ENCODE data around the gene TNFRSF12A. TPM values are rescaled to one million over a fixed set of nuclear protein-coding genes. Genes with fewer than 3 reads are reported as not detected.

Gene TNFRSF12A, protein sequence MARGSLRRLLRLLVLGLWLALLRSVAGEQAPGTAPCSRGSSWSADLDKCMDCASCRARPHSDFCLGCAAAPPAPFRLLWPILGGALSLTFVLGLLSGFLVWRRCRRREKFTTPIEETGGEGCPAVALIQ
- 2.9 TPM for polyA plus RNA-seq (2013)

DNA sequence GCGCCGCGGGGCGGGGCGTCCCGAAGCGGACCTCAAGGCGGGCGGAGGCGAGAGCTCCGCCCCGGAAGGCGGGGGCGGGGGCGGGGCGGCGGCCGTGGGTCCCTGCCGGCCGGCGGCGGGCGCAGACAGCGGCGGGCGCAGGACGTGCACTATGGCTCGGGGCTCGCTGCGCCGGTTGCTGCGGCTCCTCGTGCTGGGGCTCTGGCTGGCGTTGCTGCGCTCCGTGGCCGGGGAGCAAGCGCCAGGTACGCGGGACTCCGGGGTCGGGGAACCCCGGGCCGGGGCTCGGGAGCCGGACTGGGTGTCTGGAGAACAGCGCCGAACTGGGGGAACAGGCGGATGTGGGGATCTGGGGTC, at the start of gene TNFRSF12A:
TNFRSF12A (plus strand) TSS at position 122 of the 357 bp plus-strand sequence; CDS start at position 152, 30 bp downstream.
- H3K27ac ChIP-seq (ENCODE audit: insufficient read depth in 1 of 2, low read depth in 1 of 2, low read length in 2 of 2, poor library complexity in 1 of 2, severe bottlenecking in 2 of 2), result no peak within 1 kb of the TSS
- H3K36me3 ChIP-seq (ENCODE audit: control insufficient read depth in 4 of 4, insufficient read depth in 4 of 4, low read length in 3 of 4), result no peaks in the 10 kb centered on the region
- peak; percentile 63 to 81 (median 72) for DNase-seq
- no peaks in the 10 kb centered on the region for H3K27me3 ChIP-seq (replicated peaks in 2 of 5; ENCODE audit: control insufficient read depth in 4 of 5, insufficient read depth in 5 of 5, low read length in 4 of 5)
- H3K4me1 ChIP-seq (ENCODE audit: control extremely low read depth in 1 of 4, control insufficient read depth in 4 of 4, insufficient read depth in 4 of 4, low read length in 3 of 4), result peaks cover 0 to 60% (median 57%) of the 10 kb centered on the region in 4 experiments
- peak within 1 kb of the TSS; percentile 31 to 80 (median 64) for H3K4me3 ChIP-seq (ENCODE audit: control insufficient read depth in 1 of 7, extremely low read depth in 1 of 7, insufficient read depth in 4 of 7, low read depth in 2 of 7, low read length in 6 of 7)
- CTCF ChIA-PET, result interaction anchor here (1.0 to 6.4 kb wide), 5 partner anchors 10 to 109 kb away, joined by 3 to 101 read pairs (median 22); no protein-coding TSS in a partner anchor
- no peaks in the 10 kb centered on the region for H3K9me3 ChIP-seq (ENCODE audit: control extremely low read depth in 1 of 5, control insufficient read depth in 4 of 5, insufficient read depth in 2 of 5, low read depth in 1 of 5, low read length in 4 of 5)
- POLR2A ChIA-PET, result interaction anchor here (1.0 to 3.5 kb wide), 5 partner anchors 10 to 16 kb away, joined by 3 to 15 read pairs (median 6); no protein-coding TSS in a partner anchor
- under 1% methylated on average over 25 of the region's 49 CpGs for WGBS (ENCODE audit: insufficient coverage)

DNA sequence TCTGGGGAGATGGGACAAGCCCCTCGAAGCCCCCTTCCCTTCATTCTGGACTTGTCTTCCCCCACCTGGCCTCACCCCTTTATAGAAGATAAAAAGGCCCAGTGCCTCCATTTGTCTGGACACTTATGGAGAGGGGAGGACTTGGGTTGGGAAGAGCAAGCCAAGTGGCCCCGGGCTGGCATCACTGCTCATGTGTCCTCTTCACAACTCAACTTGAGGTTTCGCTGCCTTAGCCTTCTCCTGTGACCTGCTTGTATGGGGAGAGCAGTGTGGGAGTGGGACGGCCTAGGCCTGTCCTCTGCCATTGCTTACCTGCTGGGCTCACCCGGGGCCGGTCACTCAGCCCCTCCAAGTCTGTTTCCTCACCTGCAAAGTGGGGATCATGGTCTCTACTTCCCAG, 49.6 kb upstream of the TNFRSF12A start:
- Histone ChIP-seq H3K36me3 (ENCODE audit: control insufficient read depth in 4 of 4, insufficient read depth in 4 of 4, low read length in 3 of 4) (peaks cover 0 to 51% (median 24%) of the 10 kb centered on the region in 4 experiments), H3K9me3 (ENCODE audit: control extremely low read depth in 1 of 5, control insufficient read depth in 4 of 5, insufficient read depth in 2 of 5, low read depth in 1 of 5, low read length in 4 of 5) (no peaks in the 10 kb centered on the region), H3K27ac (ENCODE audit: insufficient read depth in 1 of 2, low read depth in 1 of 2, low read length in 2 of 2, poor library complexity in 1 of 2, severe bottlenecking in 2 of 2) (no peak overlapping the region), H3K4me1 (ENCODE audit: control extremely low read depth in 1 of 4, control insufficient read depth in 4 of 4, insufficient read depth in 4 of 4, low read length in 3 of 4) (peaks cover 0 to 47% (median 39%) of the 10 kb centered on the region in 4 experiments), H3K4me3 (ENCODE audit: control insufficient read depth in 1 of 7, extremely low read depth in 1 of 7, insufficient read depth in 4 of 7, low read depth in 2 of 7, low read length in 6 of 7) (peak overlapping the region in 5 of 7 experiments; percentile 71 to 87 (median 83)), H3K27me3 (replicated peaks in 2 of 5; ENCODE audit: control insufficient read depth in 4 of 5, insufficient read depth in 5 of 5, low read length in 4 of 5) (peaks cover 0 to 33% (median 14%) of the 10 kb centered on the region in 5 experiments)
- ChIA-PET CTCF (interaction anchor here (0.8 to 1.6 kb wide), 9 partner anchors 8 to 102 kb away, joined by 3 to 6 read pairs (median 3); no protein-coding TSS in a partner anchor), POLR2A (interaction anchor here (0.5 to 0.9 kb wide), 3 partner anchors 8 to 58 kb away, joined by 3 to 4 read pairs (median 3); partner anchors contain the start of gene PKMYT1)
- DNase-seq, result no peak
- WGBS (ENCODE audit: insufficient coverage), result 100% methylated on average over 5 of the region's 6 CpGs

GRCh38 chr16:2971134-2971984, 48.8 kb upstream of the TNFRSF12A start:
- H3K4me3 ChIP-seq (ENCODE audit: control insufficient read depth in 1 of 7, extremely low read depth in 1 of 7, insufficient read depth in 4 of 7, low read depth in 2 of 7, low read length in 6 of 7), result peak overlapping the region in 1 of 7 experiments; percentile 87
- CTCF ChIA-PET, result interaction anchor here (0.6 to 2.8 kb wide), 5 partner anchors 9 to 1499 kb away, joined by 3 to 13 read pairs (median 4); partner anchors contain the start of gene PKMYT1
- POLR2A ChIA-PET, result no interaction called here
- H3K4me1 ChIP-seq (ENCODE audit: control extremely low read depth in 1 of 4, control insufficient read depth in 4 of 4, insufficient read depth in 4 of 4, low read length in 3 of 4), result peaks cover 0 to 40% (median 33%) of the 10 kb centered on the region in 4 experiments
- peaks cover 0 to 59% (median 26%) of the 10 kb centered on the region in 4 experiments for H3K36me3 ChIP-seq (ENCODE audit: control insufficient read depth in 4 of 4, insufficient read depth in 4 of 4, low read length in 3 of 4)
- WGBS (ENCODE audit: insufficient coverage), result 98% methylated on average over 28 of the region's 35 CpGs
- H3K27ac ChIP-seq (ENCODE audit: insufficient read depth in 1 of 2, low read depth in 1 of 2, low read length in 2 of 2, poor library complexity in 1 of 2, severe bottlenecking in 2 of 2), result no peak overlapping the region
- H3K9me3 ChIP-seq (ENCODE audit: control extremely low read depth in 1 of 5, control insufficient read depth in 4 of 5, insufficient read depth in 2 of 5, low read depth in 1 of 5, low read length in 4 of 5), result no peaks in the 10 kb centered on the region
- DNase-seq, result no peak
- peaks cover 0 to 25% (median 9%) of the 10 kb centered on the region in 5 experiments for H3K27me3 ChIP-seq (replicated peaks in 2 of 5; ENCODE audit: control insufficient read depth in 4 of 5, insufficient read depth in 5 of 5, low read length in 4 of 5)

DNA sequence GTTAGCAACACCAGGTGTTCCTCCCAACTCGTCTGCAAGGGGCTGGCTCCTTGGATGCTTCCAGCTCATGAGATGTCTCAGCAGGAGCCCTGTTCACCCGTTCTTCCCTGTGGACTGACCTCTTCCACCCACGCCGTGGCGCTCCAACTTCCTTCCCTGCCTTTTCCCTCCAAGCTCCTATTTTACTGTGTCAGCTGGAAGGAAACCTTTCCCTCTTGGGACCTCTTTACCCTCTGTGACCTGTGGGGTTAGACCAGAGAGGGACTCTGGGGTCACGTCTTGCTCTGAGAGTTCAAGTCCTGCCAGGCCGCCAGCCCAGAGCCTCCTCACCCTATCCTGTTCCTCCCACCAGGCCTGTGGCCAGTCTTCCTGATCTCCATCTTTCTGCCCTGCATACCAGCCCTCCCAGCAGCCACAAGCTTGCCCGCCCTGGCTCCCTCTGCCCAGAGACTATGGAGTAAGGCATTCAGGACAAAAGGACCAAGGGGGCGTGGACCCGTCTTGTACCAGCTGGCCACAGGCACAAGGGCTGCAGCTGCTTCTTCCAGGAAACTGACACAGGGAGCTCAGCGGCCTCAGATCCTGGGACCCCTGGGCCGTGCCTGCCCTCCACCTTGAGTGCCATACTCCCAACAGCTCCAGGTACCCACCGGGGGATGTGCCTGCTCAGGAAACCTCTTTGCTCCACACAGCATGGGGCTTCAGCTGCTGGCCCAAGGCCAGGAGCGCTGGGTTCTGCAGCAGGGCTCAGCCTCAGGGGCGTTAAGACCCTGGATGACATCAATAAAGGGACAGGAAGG, 48.0 kb upstream of the TNFRSF12A start:
- Histone ChIP-seq H3K27ac (ENCODE audit: insufficient read depth in 1 of 2, low read depth in 1 of 2, low read length in 2 of 2, poor library complexity in 1 of 2, severe bottlenecking in 2 of 2) (no peak overlapping the region), H3K4me1 (ENCODE audit: control extremely low read depth in 1 of 4, control insufficient read depth in 4 of 4, insufficient read depth in 4 of 4, low read length in 3 of 4) (peaks cover 0 to 33% (median 30%) of the 10 kb centered on the region in 4 experiments), H3K9me3 (ENCODE audit: control extremely low read depth in 1 of 5, control insufficient read depth in 4 of 5, insufficient read depth in 2 of 5, low read depth in 1 of 5, low read length in 4 of 5) (no peaks in the 10 kb centered on the region), H3K27me3 (replicated peaks in 2 of 5; ENCODE audit: control insufficient read depth in 4 of 5, insufficient read depth in 5 of 5, low read length in 4 of 5) (peaks cover 0 to 17% (median 9%) of the 10 kb centered on the region in 5 experiments), H3K36me3 (ENCODE audit: control insufficient read depth in 4 of 4, insufficient read depth in 4 of 4, low read length in 3 of 4) (peaks cover 0 to 67% (median 27%) of the 10 kb centered on the region in 4 experiments), H3K4me3 (ENCODE audit: control insufficient read depth in 1 of 7, extremely low read depth in 1 of 7, insufficient read depth in 4 of 7, low read depth in 2 of 7, low read length in 6 of 7) (peak overlapping the region in 1 of 7 experiments; percentile 4)
- no peak for DNase-seq
- ChIA-PET POLR2A (no interaction called here), CTCF (interaction anchor here (0.6 to 2.8 kb wide), 6 partner anchors 8 to 1499 kb away, joined by 3 to 13 read pairs (median 4); partner anchors contain the start of gene PKMYT1)
- 93% methylated on average over 13 of the region's 15 CpGs for WGBS (ENCODE audit: insufficient coverage)

DNA sequence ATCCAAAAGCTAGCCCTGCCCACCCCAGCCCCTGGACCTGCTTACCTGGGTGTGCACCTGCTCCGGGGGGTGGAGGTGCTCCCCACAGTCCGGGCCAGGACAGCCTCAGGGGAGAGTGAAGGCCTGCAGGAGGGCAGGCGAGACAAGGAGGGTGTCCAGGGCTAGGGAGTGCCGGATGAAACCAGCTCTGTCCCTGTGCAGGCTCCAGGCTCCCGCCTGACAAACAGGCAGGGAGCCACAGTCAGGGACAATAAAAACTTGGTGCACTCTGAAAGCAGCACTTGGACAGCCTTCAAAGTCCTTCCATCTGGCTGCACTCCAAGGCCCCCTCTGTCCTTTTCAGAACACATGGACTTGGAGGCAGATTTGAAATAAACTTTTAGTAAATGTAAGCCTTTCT, 47.1 kb upstream of the TNFRSF12A start:
- CTCF ChIA-PET, result interaction anchor here (1.1 to 2.8 kb wide), 2 partner anchors 11 to 89 kb away, joined by 3 to 13 read pairs; no protein-coding TSS in a partner anchor
- Histone ChIP-seq H3K36me3 (ENCODE audit: control insufficient read depth in 4 of 4, insufficient read depth in 4 of 4, low read length in 3 of 4) (peaks cover 0 to 76% (median 27%) of the 10 kb centered on the region in 4 experiments), H3K27ac (ENCODE audit: insufficient read depth in 1 of 2, low read depth in 1 of 2, low read length in 2 of 2, poor library complexity in 1 of 2, severe bottlenecking in 2 of 2) (no peak overlapping the region), H3K4me1 (ENCODE audit: control extremely low read depth in 1 of 4, control insufficient read depth in 4 of 4, insufficient read depth in 4 of 4, low read length in 3 of 4) (peaks cover 0 to 33% (median 22%) of the 10 kb centered on the region in 4 experiments), H3K9me3 (ENCODE audit: control extremely low read depth in 1 of 5, control insufficient read depth in 4 of 5, insufficient read depth in 2 of 5, low read depth in 1 of 5, low read length in 4 of 5) (no peaks in the 10 kb centered on the region), H3K4me3 (ENCODE audit: control insufficient read depth in 1 of 7, extremely low read depth in 1 of 7, insufficient read depth in 4 of 7, low read depth in 2 of 7, low read length in 6 of 7) (no peak overlapping the region), H3K27me3 (replicated peaks in 2 of 5; ENCODE audit: control insufficient read depth in 4 of 5, insufficient read depth in 5 of 5, low read length in 4 of 5) (peaks cover 0 to 8% (median 2%) of the 10 kb centered on the region in 5 experiments)
- 97% methylated on average over 4 of the region's 5 CpGs for WGBS (ENCODE audit: insufficient coverage)
- DNase-seq, result no peak
- POLR2A ChIA-PET, result no interaction called here

DNA sequence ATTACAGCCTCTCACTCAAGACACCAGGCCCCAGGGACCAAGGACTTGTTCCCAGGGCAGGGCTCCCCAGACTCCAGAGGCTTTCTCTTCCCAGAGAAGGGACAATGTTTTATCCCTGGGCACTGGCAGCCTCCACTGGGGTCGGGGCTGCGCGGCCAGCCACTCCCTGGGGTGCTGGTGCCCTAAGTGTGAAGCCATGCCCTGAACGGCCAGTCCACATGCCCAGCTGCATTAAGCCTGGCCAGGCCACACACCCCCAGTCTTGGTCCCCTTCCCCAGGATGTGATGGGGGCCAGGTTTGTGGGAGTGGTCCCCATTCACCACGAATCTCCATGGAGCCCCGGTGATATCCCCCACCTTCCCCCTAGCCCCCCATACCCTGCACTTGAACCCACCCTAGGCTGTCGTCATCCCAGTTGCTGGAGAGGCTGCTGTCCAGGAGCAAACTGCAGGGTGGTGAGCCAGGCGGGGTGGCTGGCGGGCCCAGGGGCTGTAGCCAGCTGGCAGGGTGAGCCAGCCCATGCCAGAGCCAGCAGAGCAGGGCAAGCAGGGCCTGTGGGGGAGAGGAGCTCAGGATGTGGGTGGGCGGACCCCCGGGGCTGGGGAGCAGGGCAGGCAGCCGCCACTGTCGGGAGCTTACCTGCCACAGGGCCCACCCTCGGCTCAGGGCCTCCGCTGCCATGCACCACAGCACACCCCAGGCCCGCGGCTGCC, 46.4 kb upstream of the TNFRSF12A start:
- peaks cover 0 to 79% (median 27%) of the 10 kb centered on the region in 4 experiments for H3K36me3 ChIP-seq (ENCODE audit: control insufficient read depth in 4 of 4, insufficient read depth in 4 of 4, low read length in 3 of 4)
- no peak overlapping the region for H3K27ac ChIP-seq (ENCODE audit: insufficient read depth in 1 of 2, low read depth in 1 of 2, low read length in 2 of 2, poor library complexity in 1 of 2, severe bottlenecking in 2 of 2)
- ChIA-PET POLR2A (no interaction called here), CTCF (interaction anchor here (2.8 kb wide), 1 partner anchor 11 kb away, joined by 13 read pairs; no protein-coding TSS in a partner anchor)
- no peaks in the 10 kb centered on the region for H3K9me3 ChIP-seq (ENCODE audit: control extremely low read depth in 1 of 5, control insufficient read depth in 4 of 5, insufficient read depth in 2 of 5, low read depth in 1 of 5, low read length in 4 of 5)
- DNase-seq, result no peak
- H3K27me3 ChIP-seq (replicated peaks in 2 of 5; ENCODE audit: control insufficient read depth in 4 of 5, insufficient read depth in 5 of 5, low read length in 4 of 5), result peaks cover 0 to under 1% (median 0%) of the 10 kb centered on the region in 5 experiments
- WGBS (ENCODE audit: insufficient coverage), result 97% methylated on average over 11 of the region's 17 CpGs
- no peak overlapping the region for H3K4me3 ChIP-seq (ENCODE audit: control insufficient read depth in 1 of 7, extremely low read depth in 1 of 7, insufficient read depth in 4 of 7, low read depth in 2 of 7, low read length in 6 of 7)
- peaks cover 0 to 30% (median 17%) of the 10 kb centered on the region in 4 experiments for H3K4me1 ChIP-seq (ENCODE audit: control extremely low read depth in 1 of 4, control insufficient read depth in 4 of 4, insufficient read depth in 4 of 4, low read length in 3 of 4)
